RWPE2 (cell line): ENCODE measurements around the gene CALHM3.

Source experiments
- ATAC-seq: fragments of 200-7000 bp; cut with Tn5 transposase; 3 replicates; pipeline ENCODE4 v1.9.1; 2021; ENCODE audit warnings: low read depth
- DNase-seq: peaks from one replicate; pipeline ENCODE4 v3.0.0-alpha.2; 2020; ENCODE audit warnings: low spot score
- H3K27ac ChIP-seq: fragments of 450-650 bp; 2 replicates; pipeline ENCODE4 v1.5.1; 2017; ENCODE audit warnings: mild to moderate bottlenecking; ENCODE audit not compliant: poor library complexity, severe bottlenecking
- H3K27me3 ChIP-seq: fragments of 250-450 bp; sonication (Bioruptor Pico); 2 replicates; pipeline ENCODE4 v1.5.1; 2021; ENCODE audit warnings: mild to moderate bottlenecking, moderate library complexity; ENCODE audit not compliant: insufficient read depth, poor library complexity, severe bottlenecking
- H3K36me3 ChIP-seq: fragments of 250-450 bp; sonication (Bioruptor Pico); 2 replicates; pipeline ENCODE4 v1.5.1; 2020; ENCODE audit warnings: low read depth, mild to moderate bottlenecking, moderate library complexity
- H3K4me1 ChIP-seq: fragments of 250-450 bp; sonication (Bioruptor Pico); 2 replicates; pipeline ENCODE4 v1.5.1; 2021; ENCODE audit warnings: mild to moderate bottlenecking, moderate library complexity; ENCODE audit not compliant: insufficient read depth, poor library complexity, severe bottlenecking
- H3K4me3 ChIP-seq: fragments of 250-450 bp; sonication (Bioruptor Pico); 2 replicates; pipeline ENCODE4 v1.5.1; 2021; ENCODE audit warnings: mild to moderate bottlenecking, moderate library complexity; ENCODE audit not compliant: severe bottlenecking
- H3K9me3 ChIP-seq: fragments of 250-450 bp; sonication (Bioruptor Pico); 2 replicates; pipeline ENCODE4 v1.5.1; 2021; ENCODE audit warnings: mild to moderate bottlenecking, moderate library complexity; ENCODE audit not compliant: severe bottlenecking
- TF ChIP-seq, protein P1 (sequence below): fragments of 450-650 bp; IDR thresholded peaks from one replicate; pipeline ENCODE4 v1.5.1; 2017; ENCODE audit warnings: mild to moderate bottlenecking, moderate library complexity; ENCODE audit not compliant: poor library complexity, severe bottlenecking

The CALHM3 gene

GRCh38 chr10:103442031-103442461 is 37.0 kb downstream of the CALHM3 start:
- Histone ChIP-seq H3K27me3 (no peaks in the 10 kb centered on the region), H3K36me3 (peaks cover 96% of the 10 kb centered on the region), H3K4me3 (no peak overlapping the region), H3K9me3 (no peaks in the 10 kb centered on the region), H3K4me1 (no peaks in the 10 kb centered on the region), H3K27ac (no peak overlapping the region)
- DNase-seq (no peak), ATAC-seq (no peak)
- TF ChIP-seq, protein P1, sequence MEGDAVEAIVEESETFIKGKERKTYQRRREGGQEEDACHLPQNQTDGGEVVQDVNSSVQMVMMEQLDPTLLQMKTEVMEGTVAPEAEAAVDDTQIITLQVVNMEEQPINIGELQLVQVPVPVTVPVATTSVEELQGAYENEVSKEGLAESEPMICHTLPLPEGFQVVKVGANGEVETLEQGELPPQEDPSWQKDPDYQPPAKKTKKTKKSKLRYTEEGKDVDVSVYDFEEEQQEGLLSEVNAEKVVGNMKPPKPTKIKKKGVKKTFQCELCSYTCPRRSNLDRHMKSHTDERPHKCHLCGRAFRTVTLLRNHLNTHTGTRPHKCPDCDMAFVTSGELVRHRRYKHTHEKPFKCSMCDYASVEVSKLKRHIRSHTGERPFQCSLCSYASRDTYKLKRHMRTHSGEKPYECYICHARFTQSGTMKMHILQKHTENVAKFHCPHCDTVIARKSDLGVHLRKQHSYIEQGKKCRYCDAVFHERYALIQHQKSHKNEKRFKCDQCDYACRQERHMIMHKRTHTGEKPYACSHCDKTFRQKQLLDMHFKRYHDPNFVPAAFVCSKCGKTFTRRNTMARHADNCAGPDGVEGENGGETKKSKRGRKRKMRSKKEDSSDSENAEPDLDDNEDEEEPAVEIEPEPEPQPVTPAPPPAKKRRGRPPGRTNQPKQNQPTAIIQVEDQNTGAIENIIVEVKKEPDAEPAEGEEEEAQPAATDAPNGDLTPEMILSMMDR, result no peak

- DNase-seq (no peak), ATAC-seq (no peak)
- Histone ChIP-seq H3K27ac (no peak overlapping the region), H3K9me3 (no peaks in the 10 kb centered on the region), H3K4me3 (no peak overlapping the region), H3K27me3 (no peaks in the 10 kb centered on the region), H3K4me1 (no peaks in the 10 kb centered on the region), H3K36me3 (peaks cover 100% of the 10 kb centered on the region)
- TF ChIP-seq, protein P1, result no peak
Observed at GRCh38 chr10:103441611-103442010, 37.4 kb downstream of the CALHM3 start.

DNA sequence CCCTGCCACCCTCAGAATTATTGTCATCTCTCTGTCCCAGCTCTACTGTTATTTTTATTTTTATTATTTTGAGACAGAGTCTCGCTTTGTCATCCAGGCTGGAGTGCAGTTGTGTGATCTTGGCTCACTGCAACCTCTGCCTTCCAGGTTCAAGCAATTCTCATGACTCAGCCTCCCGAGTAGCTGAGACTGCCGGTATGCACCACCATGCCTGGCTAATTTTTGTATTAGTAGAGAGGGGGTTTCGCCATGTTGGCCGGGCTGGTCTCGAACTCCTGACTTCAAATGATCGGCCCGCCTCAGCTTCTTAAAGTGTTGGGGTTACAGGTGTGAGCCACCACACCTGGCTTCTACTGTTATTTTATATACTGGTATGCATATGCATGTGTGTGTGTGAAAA is 37.8 kb downstream of the CALHM3 start:
- ATAC-seq (no peak), DNase-seq (no peak)
- Histone ChIP-seq H3K4me3 (no peak overlapping the region), H3K9me3 (no peaks in the 10 kb centered on the region), H3K36me3 (peaks cover 100% of the 10 kb centered on the region), H3K4me1 (no peaks in the 10 kb centered on the region), H3K27me3 (no peaks in the 10 kb centered on the region), H3K27ac (no peak overlapping the region)
- TF ChIP-seq, protein P1, result no peak

- no peak overlapping the region for H3K27ac ChIP-seq
- no peak overlapping the region for H3K4me3 ChIP-seq
- ATAC-seq (no peak), DNase-seq (no peak)
- no peaks in the 10 kb centered on the region for H3K27me3 ChIP-seq
- no peaks in the 10 kb centered on the region for H3K9me3 ChIP-seq
- peaks cover 99% of the 10 kb centered on the region for H3K36me3 ChIP-seq
- no peaks in the 10 kb centered on the region for H3K4me1 ChIP-seq
- TF ChIP-seq, protein P1, result no peak
Observed at GRCh38 chr10:103440416-103440815, 38.6 kb downstream of the CALHM3 start.

DNA sequence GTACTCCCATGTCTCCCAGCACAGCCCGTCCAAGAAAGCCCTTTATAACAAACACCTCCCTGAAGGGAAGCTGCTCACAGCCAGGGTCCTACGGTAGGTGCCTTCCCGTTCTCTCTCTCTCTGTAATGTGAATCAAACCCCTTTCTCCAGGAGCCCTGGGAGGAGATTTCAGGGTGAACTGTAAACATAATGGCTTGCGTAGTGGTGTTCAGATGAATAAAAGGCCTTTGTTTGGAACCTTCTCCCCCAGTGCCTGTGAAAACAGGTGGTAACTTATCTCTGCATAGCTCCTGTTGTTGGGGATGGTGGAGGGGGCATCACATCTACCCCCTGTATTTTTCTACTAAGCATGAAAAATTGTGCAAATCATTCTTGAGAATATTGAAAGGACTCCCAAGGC is 39.3 kb downstream of the CALHM3 start:
- H3K4me1 ChIP-seq, result no peaks in the 10 kb centered on the region
- peaks cover 99% of the 10 kb centered on the region for H3K36me3 ChIP-seq
- no peak for ATAC-seq

More for the DNA sequence above, 39.3 kb downstream of the CALHM3 start:
- Histone ChIP-seq H3K27ac (no peak overlapping the region), H3K27me3 (no peaks in the 10 kb centered on the region), H3K9me3 (no peaks in the 10 kb centered on the region), H3K4me3 (no peak overlapping the region)
- TF ChIP-seq, protein P1, result no peak
- no peak for DNase-seq
